Esophagus muscularis mucosa (tissue), 4 donors: ENCODE results near the gene ANKRD11. TPM values are rescaled to one million over a fixed set of nuclear protein-coding genes. Genes with fewer than 3 reads are reported as not detected.
"Not testable (repeated sequence)": the region's sequence is repeated elsewhere in the genome, so short reads cannot be mapped to it uniquely, and the experiment has no call there.

ENCODE experiments used
- DNase-seq: peaks from one replicate; pipeline ENCODE4 v3.0.0-alpha.2; 2017; ENCODE audit errors: extremely low spot score
- H3K27ac ChIP-seq, 4 donors: fragments of 200-600 bp; sonication (generic); replicated peaks in 1 of 4; 1 replicate in 3 of 4; 2 replicates in 1 of 4; pipeline ENCODE4 v1.5.1; 2016 to 2019; ENCODE audit warnings: mild to moderate bottlenecking in 1 of 4
- H3K27me3 ChIP-seq, 4 donors: fragments of 200-600 bp; sonication (generic); one replicate each; pipeline versions ENCODE4 v1.5.1 to v1.6.0; 2016 to 2019
- H3K36me3 ChIP-seq, 4 donors: fragments of 200-600 bp; sonication (generic); one replicate each; pipeline ENCODE4 v1.5.1; 2016 to 2019
- H3K4me1 ChIP-seq, 4 donors: fragments of 200-600 bp; sonication (generic); one replicate each; pipeline ENCODE4 v1.5.1; 2016 to 2019
- H3K4me3 ChIP-seq, 4 donors: fragments of 200-600 bp; sonication (generic); 1 replicate in 2 of 4; 2 replicates in 2 of 4; pipeline ENCODE4 v1.5.1; 2016 to 2019; ENCODE audit warnings: mild to moderate bottlenecking in 4 of 4, moderate library complexity in 1 of 4
- H3K9me3 ChIP-seq, 4 donors: fragments of 200-600 bp; sonication (generic); 1 replicate in 3 of 4; 2 replicates in 1 of 4; pipeline ENCODE4 v1.5.1; 2016 to 2019
- EP300 ChIP-seq: sonication (generic); formaldehyde crosslinking; IDR thresholded peaks from one replicate; pipeline ENCODE4 v1.6.1; 2017; ENCODE audit warnings: antibody characterized with exemption
- POLR2A ChIP-seq: fragments of 450-650 bp; IDR thresholded peaks from one replicate; pipeline ENCODE4 v1.6.1; 2017; ENCODE audit warnings: antibody characterized with exemption, moderate library complexity, mild to moderate bottlenecking, low read depth
- POLR2AphosphoS5 ChIP-seq, 2 donors: sonication (generic); formaldehyde crosslinking; IDR thresholded peaks; one replicate each; pipeline ENCODE4 v1.6.1; 2017; ENCODE audit warnings: antibody characterized with exemption in 2 of 2
- WGBS: methylation state at CpG from one replicate; pipeline ENCODE4 v1.1.5; 2018; 5-methylcytosine and 5-hydroxymethylcytosine counted together
- intact Hi-C: fragments of 100-400 bp; cut with DNase I; formaldehyde crosslinking; loops from one replicate; pipeline ENCODE4 v1.15.1; 2023
- total RNA-seq, 4 donors: library from RNA; depleted of rRNA; stranded (reverse); fragments of >200 nt; gene quantifications; one replicate each; pipeline versions ENCODE4 v1.1.0 to v1.2.1, GENCODE V29; 2016
- TF ChIP-seq, protein P1 (sequence below), 3 experiments: fragments of 200-600 bp in 2 of 3; fragments of 450-650 bp in 1 of 3; sonication (generic) in 2 of 3; IDR thresholded peaks; one replicate each; pipeline ENCODE4 v1.5.1; 2017 to 2019; ENCODE audit warnings: antibody characterized with exemption in 3 of 3, mild to moderate bottlenecking in 2 of 3, moderate library complexity in 1 of 3

Gene ANKRD11
- total RNA-seq, 4 donors from 2014 or later, result 60.8 to 119 (median 105) TPM

DNA sequence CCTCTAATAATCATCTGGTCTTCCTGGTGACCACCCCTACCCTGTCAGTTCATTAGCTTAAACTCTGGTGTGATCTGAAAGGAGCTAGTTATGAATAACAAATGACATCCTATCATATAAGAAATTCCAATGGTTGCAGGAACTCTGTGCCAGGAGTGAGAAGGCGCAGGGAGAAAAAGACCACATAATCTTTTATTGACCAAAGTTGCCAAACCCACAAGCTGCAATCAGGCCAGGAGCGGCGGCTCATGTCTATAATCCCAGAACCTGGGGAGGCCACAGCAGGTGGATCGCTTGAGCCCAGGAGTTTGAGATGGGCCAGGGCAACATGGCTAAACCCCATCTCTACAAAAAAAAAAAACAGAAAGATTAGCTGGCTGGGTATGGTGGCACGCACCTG, 23.4 kb downstream of the ANKRD11 start:
- Histone ChIP-seq H3K27me3 (no peaks in the 10 kb centered on the region), H3K9me3 (no peaks in the 10 kb centered on the region), H3K27ac (no peak overlapping the region), H3K36me3 (peaks cover 0 to 2% (median 0%) of the 10 kb centered on the region in 4 donors), H3K4me1 (peaks cover 28 to 61% (median 54%) of the 10 kb centered on the region in 4 donors), H3K4me3 (no peak overlapping the region)
- no peak for TF ChIP-seq POLR2AphosphoS5 (IDR thresholded peaks at IDR 0.05)
- TF ChIP-seq EP300, result no peak
- TF ChIP-seq, protein P1, sequence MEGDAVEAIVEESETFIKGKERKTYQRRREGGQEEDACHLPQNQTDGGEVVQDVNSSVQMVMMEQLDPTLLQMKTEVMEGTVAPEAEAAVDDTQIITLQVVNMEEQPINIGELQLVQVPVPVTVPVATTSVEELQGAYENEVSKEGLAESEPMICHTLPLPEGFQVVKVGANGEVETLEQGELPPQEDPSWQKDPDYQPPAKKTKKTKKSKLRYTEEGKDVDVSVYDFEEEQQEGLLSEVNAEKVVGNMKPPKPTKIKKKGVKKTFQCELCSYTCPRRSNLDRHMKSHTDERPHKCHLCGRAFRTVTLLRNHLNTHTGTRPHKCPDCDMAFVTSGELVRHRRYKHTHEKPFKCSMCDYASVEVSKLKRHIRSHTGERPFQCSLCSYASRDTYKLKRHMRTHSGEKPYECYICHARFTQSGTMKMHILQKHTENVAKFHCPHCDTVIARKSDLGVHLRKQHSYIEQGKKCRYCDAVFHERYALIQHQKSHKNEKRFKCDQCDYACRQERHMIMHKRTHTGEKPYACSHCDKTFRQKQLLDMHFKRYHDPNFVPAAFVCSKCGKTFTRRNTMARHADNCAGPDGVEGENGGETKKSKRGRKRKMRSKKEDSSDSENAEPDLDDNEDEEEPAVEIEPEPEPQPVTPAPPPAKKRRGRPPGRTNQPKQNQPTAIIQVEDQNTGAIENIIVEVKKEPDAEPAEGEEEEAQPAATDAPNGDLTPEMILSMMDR (IDR thresholded peaks at IDR 0.05), result no peak
- no peak for TF ChIP-seq POLR2A
- DNase-seq, result no peak
- 91% methylated on average over 5 of the region's 5 CpGs for WGBS
- intact Hi-C loops, result no loop called here

DNA sequence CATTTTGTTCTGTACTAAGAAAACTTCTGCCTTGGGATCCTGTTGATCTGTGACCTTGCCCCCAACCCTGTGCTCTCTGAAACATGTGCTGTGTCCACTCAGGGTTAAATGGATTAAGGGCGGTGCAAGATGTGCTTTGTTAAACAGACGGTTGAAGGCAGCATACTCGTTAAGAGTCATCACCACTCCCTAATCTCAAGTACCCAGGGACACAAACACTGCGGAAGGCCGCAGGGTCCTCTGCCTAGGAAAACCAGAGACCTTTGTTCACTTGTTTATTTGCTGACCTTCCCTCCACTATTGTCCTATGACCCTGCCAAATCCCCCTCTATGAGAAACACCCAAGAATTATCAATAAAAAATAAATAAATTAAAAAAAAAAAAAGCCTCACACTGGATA, 27.0 kb downstream of the ANKRD11 start:
- H3K27me3 ChIP-seq, H3K9me3 ChIP-seq, H3K4me3 ChIP-seq, DNase-seq, intact Hi-C loops, H3K27ac ChIP-seq, H3K36me3 ChIP-seq: not testable (repeated sequence)
- 70% methylated on average over 5 of the region's 5 CpGs for WGBS
- H3K4me1 ChIP-seq, result peaks cover 25 to 53% (median 45%) of the 10 kb centered on the region in 4 donors

DNA sequence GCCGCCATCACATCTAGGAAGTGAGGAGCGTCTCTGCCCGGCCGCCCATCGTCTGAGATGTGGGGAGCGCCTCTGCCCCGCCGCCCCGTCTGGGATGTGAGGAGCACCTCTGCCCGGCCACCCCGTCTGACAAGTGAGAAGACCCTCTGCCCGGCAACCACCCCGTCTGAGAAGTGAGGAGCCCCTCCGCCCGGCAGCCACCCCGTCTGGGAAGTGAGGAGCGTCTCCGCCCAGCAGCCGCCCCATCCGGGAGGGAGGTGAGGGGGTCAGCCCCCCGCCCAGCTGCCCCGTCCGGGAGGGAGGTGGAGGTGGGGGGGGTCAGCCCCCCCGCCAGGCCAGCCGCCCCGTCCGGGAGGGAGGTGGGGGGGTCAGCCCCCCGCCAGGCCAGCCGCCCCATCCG, 27.7 kb downstream of the ANKRD11 start:
- H3K36me3 ChIP-seq, intact Hi-C loops, H3K27me3 ChIP-seq, H3K4me3 ChIP-seq, H3K9me3 ChIP-seq, H3K27ac ChIP-seq, DNase-seq: not testable (repeated sequence)
- H3K4me1 ChIP-seq, result peaks cover 20 to 48% (median 42%) of the 10 kb centered on the region in 4 donors
- 96% methylated on average over 10 of the region's 30 CpGs for WGBS

DNA sequence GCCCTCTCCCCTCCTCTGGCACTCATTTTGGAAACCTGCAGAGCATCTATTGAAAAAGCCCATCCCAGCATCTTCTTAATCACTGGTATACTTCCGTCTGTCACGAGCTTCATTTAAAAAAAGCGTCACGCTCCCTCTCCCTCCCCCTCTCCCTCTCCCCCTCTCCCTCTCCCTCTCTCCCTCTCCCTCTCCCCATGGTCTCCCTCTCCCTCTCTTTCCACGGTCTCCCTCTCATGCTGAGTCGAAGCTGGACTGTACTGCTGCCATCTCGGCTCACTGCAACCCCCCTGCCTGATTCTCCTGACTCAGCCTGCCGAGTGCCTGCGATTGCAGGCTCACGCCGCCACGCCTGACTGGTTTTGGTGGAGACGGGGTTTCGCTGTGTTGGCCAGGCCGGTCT, 28.5 kb downstream of the ANKRD11 start:
- H3K9me3 ChIP-seq, H3K4me3 ChIP-seq, intact Hi-C loops, H3K27me3 ChIP-seq, H3K36me3 ChIP-seq, DNase-seq, H3K27ac ChIP-seq: not testable (repeated sequence)
- WGBS, result 58% methylated on average over 8 of the region's 15 CpGs
- H3K4me1 ChIP-seq, result peaks cover 20 to 48% (median 38%) of the 10 kb centered on the region in 4 donors

DNA sequence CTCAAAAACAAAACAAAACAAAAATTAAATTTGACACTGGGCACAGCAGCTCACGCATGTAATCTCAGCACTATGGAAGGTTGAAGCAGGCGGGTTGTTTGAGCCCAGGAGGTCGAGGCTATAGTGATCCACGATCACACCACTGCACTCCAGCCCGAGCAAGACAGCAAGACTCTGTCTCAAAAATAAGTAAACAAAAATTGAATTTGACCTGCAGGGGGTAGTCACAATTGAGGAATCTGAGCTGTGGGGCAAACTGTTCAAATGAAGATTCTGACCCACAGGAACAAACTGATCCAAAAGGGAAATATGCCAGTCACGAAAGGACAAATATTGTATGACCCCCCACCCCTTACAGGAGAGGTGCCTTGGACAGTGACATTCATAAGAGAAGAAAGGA, 29.8 kb downstream of the ANKRD11 start:
- Histone ChIP-seq H3K36me3 (no peaks in the 10 kb centered on the region), H3K27me3 (no peaks in the 10 kb centered on the region), H3K4me3 (no peak overlapping the region), H3K9me3 (no peaks in the 10 kb centered on the region), H3K4me1 (peaks cover 24 to 47% (median 36%) of the 10 kb centered on the region in 4 donors), H3K27ac (no peak overlapping the region)
- TF ChIP-seq POLR2AphosphoS5 (IDR thresholded peaks at IDR 0.05), result no peak
- TF ChIP-seq EP300, result no peak
- TF ChIP-seq POLR2A, result no peak
- TF ChIP-seq, protein P1 (IDR thresholded peaks at IDR 0.05), result no peak
- DNase-seq, result no peak
- intact Hi-C loops, result no loop called here
- WGBS, result 98% methylated on average over 6 of the region's 6 CpGs

DNA sequence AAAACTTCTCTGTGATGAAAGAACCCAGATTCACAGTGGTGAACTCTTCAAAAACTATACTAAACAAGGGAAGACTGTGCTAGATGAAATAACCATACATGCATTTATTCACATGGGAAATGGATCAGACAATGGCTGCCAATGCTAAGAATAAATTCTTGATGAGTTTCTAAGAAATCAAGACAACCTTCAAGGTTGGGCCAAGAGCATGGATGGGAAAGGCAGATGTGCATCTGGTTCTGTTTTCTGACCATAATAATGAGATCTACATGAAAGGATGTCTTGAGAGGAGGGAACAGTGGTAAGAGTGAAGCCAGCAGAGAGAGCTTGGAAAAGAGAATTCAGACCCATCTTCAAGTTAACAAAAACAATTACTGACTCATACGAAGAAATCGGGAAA, 31.4 kb downstream of the ANKRD11 start:
- H3K27me3 ChIP-seq, result no peaks in the 10 kb centered on the region
- H3K9me3 ChIP-seq, result no peaks in the 10 kb centered on the region
- no peak for DNase-seq
- intact Hi-C loops, result no loop called here
- no peak overlapping the region for H3K27ac ChIP-seq
- no peak overlapping the region for H3K4me3 ChIP-seq
- no peak for TF ChIP-seq POLR2AphosphoS5 (IDR thresholded peaks at IDR 0.05)
- TF ChIP-seq, protein P1 (IDR thresholded peaks at IDR 0.05), result no peak
- TF ChIP-seq POLR2A, result no peak
- TF ChIP-seq EP300, result no peak
- peaks cover 23 to 54% (median 44%) of the 10 kb centered on the region in 4 donors for H3K4me1 ChIP-seq
- WGBS, result 76% methylated on average over 2 of the region's 2 CpGs
- no peaks in the 10 kb centered on the region for H3K36me3 ChIP-seq
